ENCODE data around the gene ENTPD3. TPM values are rescaled to one million over a fixed set of nuclear protein-coding genes. Genes with fewer than 3 reads are reported as not detected.

Gene ENTPD3
- polyA plus RNA-seq, 3 donors, result not detected

GRCh38 chr3:40386213-40386612 lies 771 bp upstream of the ENTPD3 start:
- intact Hi-C loops (cut with micrococcal nuclease), result no loop called here
- Histone ChIP-seq H3K27me3 (ENCODE audit: control insufficient read depth in 2 of 2, insufficient read depth in 2 of 2, low read length in 2 of 2) (peaks cover 22 to 34% of the 10 kb centered on the region in 2 donors), H3K27ac (ENCODE audit: low read depth in 1 of 2, low read length in 2 of 2) (no peak overlapping the region), H3K4me3 (replicated peaks in 1 of 3; ENCODE audit: low read depth in 2 of 3, low read length in 3 of 3) (no peak overlapping the region), H3K79me2 (ENCODE audit: insufficient read depth, low read length) (no peaks in the 10 kb centered on the region), H3K36me3 (replicated peaks in 1 of 2; ENCODE audit: control insufficient read depth in 1 of 2, insufficient read depth in 2 of 2, low read length in 2 of 2) (no peaks in the 10 kb centered on the region), H3K4me1 (ENCODE audit: control insufficient read depth in 1 of 2, insufficient read depth in 2 of 2, low read length in 2 of 2) (no peaks in the 10 kb centered on the region), H4K20me1 (ENCODE audit: insufficient read depth, low read length) (no peaks in the 10 kb centered on the region), H3K9ac (ENCODE audit: insufficient read depth, low read length, poor library complexity, severe bottlenecking) (no peak overlapping the region), H2AFZ (ENCODE audit: insufficient read depth, low read depth, low read length, poor library complexity, severe bottlenecking) (no peak overlapping the region), H3K4me2 (replicated peaks; ENCODE audit: extremely low read depth, low read length, poor library complexity, severe bottlenecking) (no peak overlapping the region), H3K9me3 (replicated peaks in 1 of 2; ENCODE audit: control insufficient read depth in 1 of 2, insufficient read depth in 1 of 2, low read length in 2 of 2) (peaks cover 0 to 11% of the 10 kb centered on the region in 2 donors)
- TF ChIP-seq, protein P1, sequence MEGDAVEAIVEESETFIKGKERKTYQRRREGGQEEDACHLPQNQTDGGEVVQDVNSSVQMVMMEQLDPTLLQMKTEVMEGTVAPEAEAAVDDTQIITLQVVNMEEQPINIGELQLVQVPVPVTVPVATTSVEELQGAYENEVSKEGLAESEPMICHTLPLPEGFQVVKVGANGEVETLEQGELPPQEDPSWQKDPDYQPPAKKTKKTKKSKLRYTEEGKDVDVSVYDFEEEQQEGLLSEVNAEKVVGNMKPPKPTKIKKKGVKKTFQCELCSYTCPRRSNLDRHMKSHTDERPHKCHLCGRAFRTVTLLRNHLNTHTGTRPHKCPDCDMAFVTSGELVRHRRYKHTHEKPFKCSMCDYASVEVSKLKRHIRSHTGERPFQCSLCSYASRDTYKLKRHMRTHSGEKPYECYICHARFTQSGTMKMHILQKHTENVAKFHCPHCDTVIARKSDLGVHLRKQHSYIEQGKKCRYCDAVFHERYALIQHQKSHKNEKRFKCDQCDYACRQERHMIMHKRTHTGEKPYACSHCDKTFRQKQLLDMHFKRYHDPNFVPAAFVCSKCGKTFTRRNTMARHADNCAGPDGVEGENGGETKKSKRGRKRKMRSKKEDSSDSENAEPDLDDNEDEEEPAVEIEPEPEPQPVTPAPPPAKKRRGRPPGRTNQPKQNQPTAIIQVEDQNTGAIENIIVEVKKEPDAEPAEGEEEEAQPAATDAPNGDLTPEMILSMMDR (IDR thresholded peaks at IDR 0.05), result no peak
- DNase-seq, result no peak
- Mint-ChIP-seq H3K36me3 (no peaks in the 10 kb centered on the region), H3K27me3 (ENCODE audit: low read depth in 3 of 3) (peaks cover 27 to 45% (median 33%) of the 10 kb centered on the region in 3 donors), H3K4me3 (no peak overlapping the region), H3K9me3 (peaks cover 0 to 13% (median 4%) of the 10 kb centered on the region in 7 donors), H3K27ac (no peak overlapping the region), H3K4me1 (peaks cover 6% of the 10 kb centered on the region)
- 100% methylated on average over 3 of the region's 3 CpGs for whole genome bisulfite sequencing (ENCODE audit: insufficient coverage)

DNA sequence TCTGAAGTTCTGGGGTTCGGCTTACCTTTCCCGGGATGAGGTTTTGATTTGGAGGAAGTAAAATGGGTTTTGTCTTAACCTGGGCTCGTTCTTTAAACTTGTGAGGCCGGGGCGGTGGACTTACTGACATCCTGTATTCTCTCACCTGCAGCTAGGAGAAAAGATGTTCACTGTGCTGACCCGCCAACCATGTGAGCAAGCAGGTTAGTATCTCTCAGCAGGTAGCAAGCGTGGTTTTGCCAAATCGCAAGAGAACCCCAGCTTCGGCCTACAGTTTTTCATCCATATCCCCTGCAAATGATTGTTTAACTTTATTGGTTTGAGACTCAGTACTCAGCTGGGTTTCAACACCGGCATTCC lies 891 bp downstream of the ENTPD3 start:
- Mint-ChIP-seq H3K27me3 (ENCODE audit: low read depth in 3 of 3) (peaks cover 27 to 45% (median 33%) of the 10 kb centered on the region in 3 donors), H3K4me3 (peak overlapping the region in 1 of 2 donors; percentile 81), H3K27ac (peak overlapping the region in 1 of 7 donors; percentile 63), H3K9me3 (peaks cover 0 to 14% (median 4%) of the 10 kb centered on the region in 7 donors), H3K4me1 (peaks cover 6% of the 10 kb centered on the region), H3K36me3 (no peaks in the 10 kb centered on the region)
- Histone ChIP-seq H3K4me2 (replicated peaks; ENCODE audit: extremely low read depth, low read length, poor library complexity, severe bottlenecking) (no peak overlapping the region), H3K27me3 (ENCODE audit: control insufficient read depth in 2 of 2, insufficient read depth in 2 of 2, low read length in 2 of 2) (peaks cover 22 to 34% of the 10 kb centered on the region in 2 donors), H4K20me1 (ENCODE audit: insufficient read depth, low read length) (no peaks in the 10 kb centered on the region), H2AFZ (ENCODE audit: insufficient read depth, low read depth, low read length, poor library complexity, severe bottlenecking) (no peak overlapping the region), H3K4me1 (ENCODE audit: control insufficient read depth in 1 of 2, insufficient read depth in 2 of 2, low read length in 2 of 2) (no peaks in the 10 kb centered on the region), H3K9me3 (replicated peaks in 1 of 2; ENCODE audit: control insufficient read depth in 1 of 2, insufficient read depth in 1 of 2, low read length in 2 of 2) (peaks cover 0 to 11% of the 10 kb centered on the region in 2 donors), H3K79me2 (ENCODE audit: insufficient read depth, low read length) (no peaks in the 10 kb centered on the region), H3K4me3 (replicated peaks in 1 of 3; ENCODE audit: low read depth in 2 of 3, low read length in 3 of 3) (no peak overlapping the region), H3K9ac (ENCODE audit: insufficient read depth, low read length, poor library complexity, severe bottlenecking) (no peak overlapping the region), H3K27ac (ENCODE audit: low read depth in 1 of 2, low read length in 2 of 2) (no peak overlapping the region), H3K36me3 (replicated peaks in 1 of 2; ENCODE audit: control insufficient read depth in 1 of 2, insufficient read depth in 2 of 2, low read length in 2 of 2) (no peaks in the 10 kb centered on the region)
- WGBS (ENCODE audit: insufficient coverage), result 97% methylated on average over 6 of the region's 10 CpGs
- DNase-seq, result no peak
- TF ChIP-seq, protein P1 (IDR thresholded peaks at IDR 0.05), result no peak
- intact Hi-C loops (cut with micrococcal nuclease), result no loop called here

Measured in CD14-positive monocyte (primary cell).